Measurements from ENCODE around the gene CYP3A4.
"Not testable (repeated sequence)": the region's sequence is repeated elsewhere in the genome, so short reads cannot be mapped to it uniquely, and the experiment has no call there.

The CYP3A4 gene

GRCh38 chr7:99723201-99723600 lies 60.8 kb downstream of the CYP3A4 start:
- not testable (repeated sequence) for DNase-seq (ENCODE audit: low read depth, low spot score)

- no peak for DNase-seq (ENCODE audit: low read depth, low spot score)
Observed at GRCh38 chr7:99720800-99721595, 63.0 kb downstream of the CYP3A4 start.

- DNase-seq (ENCODE audit: low read depth, low spot score), result no peak
Observed at GRCh38 chr7:99719996-99720769, 63.8 kb downstream of the CYP3A4 start.

- no peak for DNase-seq (ENCODE audit: low read depth, low spot score)
Observed at GRCh38 chr7:99713995-99714570, 69.9 kb downstream of the CYP3A4 start.

GRCh38 chr7:99709838-99710578 lies 74.0 kb downstream of the CYP3A4 start:
- DNase-seq (ENCODE audit: low read depth, low spot score), result no peak

GRCh38 chr7:99709260-99709659 lies 74.7 kb downstream of the CYP3A4 start:
- no peak for DNase-seq (ENCODE audit: low read depth, low spot score)

GRCh38 chr7:99707096-99707495 lies 76.9 kb downstream of the CYP3A4 start:
- no peak for DNase-seq (ENCODE audit: low read depth, low spot score)

All from brain pericyte (primary cell).